Endodermal cell (in vitro differentiated cells): Measurements from ENCODE around the gene SLC17A2. TPM values are rescaled to one million over a fixed set of nuclear protein-coding genes. Genes with fewer than 3 reads are reported as not detected.

ENCODE experiments used
- DNase-seq: peaks from one replicate; pipeline ENCODE4 v3.0.0-alpha.2; 2017
- H3K27ac ChIP-seq: 2 replicates; pipeline ENCODE4 v1.5.1; 2013; ENCODE audit warnings: mild to moderate bottlenecking, low read depth, low read length, moderate library complexity
- H3K27me3 ChIP-seq: 2 replicates; pipeline ENCODE4 v1.6.1; 2013; ENCODE audit warnings: mild to moderate bottlenecking, low read length, moderate library complexity; ENCODE audit not compliant: insufficient read depth, control insufficient read depth, poor library complexity, severe bottlenecking
- H3K36me3 ChIP-seq: 2 replicates; pipeline ENCODE4 v1.7.0; 2013; ENCODE audit warnings: mild to moderate bottlenecking, low read length, moderate library complexity; ENCODE audit not compliant: control insufficient read depth, insufficient read depth
- H3K4me1 ChIP-seq: one replicate; pipeline ENCODE4 v1.7.0; 2013; ENCODE audit warnings: low read length; ENCODE audit not compliant: control insufficient read depth, insufficient read depth
- H3K4me3 ChIP-seq: 2 replicates; pipeline ENCODE4 v1.5.1; 2013; ENCODE audit warnings: mild to moderate bottlenecking, low read length, moderate library complexity
- H3K9ac ChIP-seq: 2 replicates; pipeline ENCODE4 v1.6.1; 2013; ENCODE audit warnings: mild to moderate bottlenecking, low read length, moderate library complexity; ENCODE audit not compliant: poor library complexity, severe bottlenecking; ENCODE audit errors: extremely low read depth
- H3K9me3 ChIP-seq: 2 replicates; pipeline ENCODE4 v1.6.1; 2013; ENCODE audit warnings: mild to moderate bottlenecking, low read length, moderate library complexity; ENCODE audit not compliant: control insufficient read depth
- H3K27ac Mint-ChIP-seq: 2 replicates; pipeline ENCODE4 v1.8.0; 2020; ENCODE audit warnings: mixed read lengths
- H3K27me3 Mint-ChIP-seq: 2 replicates; pipeline ENCODE4 v1.8.0; 2021; ENCODE audit warnings: mild to moderate bottlenecking, mixed read lengths; ENCODE audit not compliant: insufficient read depth
- H3K36me3 Mint-ChIP-seq: 2 replicates; pipeline ENCODE4 v1.8.0; 2020; ENCODE audit warnings: low read depth, mixed read lengths
- H3K4me1 Mint-ChIP-seq: 2 replicates; pipeline ENCODE4 v1.8.0; 2020; ENCODE audit warnings: mixed read lengths
- H3K4me3 Mint-ChIP-seq: 2 replicates; pipeline ENCODE4 v1.8.0; 2020; ENCODE audit warnings: mild to moderate bottlenecking, moderate library complexity, mixed read lengths
- H3K9me3 Mint-ChIP-seq: 2 replicates; pipeline ENCODE4 v1.8.0; 2020; ENCODE audit warnings: mild to moderate bottlenecking, mixed read lengths
- CTCF ChIP-seq: fragments of 200-600 bp; sonication (generic); conservative IDR thresholded peaks from 2 replicates; pipeline ENCODE4 v1.5.0; 2021; ENCODE audit warnings: antibody characterized with exemption, mild to moderate bottlenecking
- WGBS, 2 experiments: methylation state at CpG; one replicate each; pipeline versions ENCODE4 v1.1.5 to v1.1.7; 2013; ENCODE audit warnings: missing lambda C conversion rate in 2 of 2, mixed read lengths in 1 of 2; ENCODE audit not compliant: insufficient coverage in 1 of 2, insufficient read length in 1 of 2; 5-methylcytosine and 5-hydroxymethylcytosine counted together
- total RNA-seq, 2 donors: library from RNA; stranded (reverse); fragmentation: NEBNext Ultra II Directional in 1 of 2; extraction: Animal tissue kit (Norgen Biotek cat#: 25700) in 1 of 2; gene quantifications; 2 replicates in 1 of 2; 3 replicates in 1 of 2; pipeline ENCODE4 v1.2.1, GENCODE V29; 2021

The SLC17A2 gene
- total RNA-seq, 2 donors from 2014 or later, result not detected

- no peaks in the 10 kb centered on the region for H3K27me3 Mint-ChIP-seq
- peaks cover 8% of the 10 kb centered on the region for H3K4me1 Mint-ChIP-seq
- no peaks in the 10 kb centered on the region for H3K9me3 ChIP-seq
- H3K27me3 ChIP-seq, result no peaks in the 10 kb centered on the region
- no peak overlapping the region for H3K4me3 Mint-ChIP-seq
- no peak overlapping the region for H3K9ac ChIP-seq
- no peak for TF ChIP-seq CTCF
- WGBS, 2 experiments, result 92 to 97% methylated on average over 1 to 2 of the region's 2 CpGs
- no peaks in the 10 kb centered on the region for H3K36me3 Mint-ChIP-seq
- H3K9me3 Mint-ChIP-seq, result no peaks in the 10 kb centered on the region
- H3K4me3 ChIP-seq, result no peak overlapping the region
- no peak overlapping the region for H3K27ac Mint-ChIP-seq
- no peak for DNase-seq
- no peaks in the 10 kb centered on the region for H3K4me1 ChIP-seq
- no peaks in the 10 kb centered on the region for H3K36me3 ChIP-seq
- no peak overlapping the region for H3K27ac ChIP-seq
Observed at GRCh38 chr6:25922301-25922700, 8.2 kb downstream of the SLC17A2 start.

DNA sequence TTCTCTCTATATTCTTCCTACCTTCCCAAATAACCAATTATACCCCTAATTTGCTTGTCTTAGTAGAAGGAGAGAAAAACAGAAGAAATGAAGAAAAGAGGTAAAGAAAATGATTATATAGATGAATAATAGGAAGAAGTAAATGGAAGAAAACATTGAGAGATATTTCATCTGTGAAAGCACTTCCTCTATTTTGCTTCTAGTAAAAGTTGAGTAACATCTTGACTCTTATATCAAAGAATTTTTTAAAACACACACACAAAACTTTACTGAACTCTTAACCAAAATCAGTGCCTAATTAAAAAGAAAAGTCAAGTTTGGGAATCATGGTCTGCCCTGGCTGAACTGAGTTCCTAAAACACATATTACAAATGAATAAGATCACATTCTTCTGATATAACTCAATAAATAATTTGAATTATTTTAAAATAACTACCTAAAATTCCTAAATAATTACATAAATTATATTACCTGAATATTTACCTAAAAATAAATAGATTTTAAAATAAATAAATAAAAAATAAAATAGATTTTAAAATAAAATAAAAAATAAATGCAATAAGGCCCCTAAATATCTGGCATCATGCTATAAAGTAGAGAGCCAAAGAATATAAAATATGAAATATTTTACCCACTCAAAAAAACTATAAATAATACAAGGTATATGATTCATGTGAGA, 8.8 kb downstream of the SLC17A2 start:
- H3K27me3 Mint-ChIP-seq, result no peaks in the 10 kb centered on the region

GRCh38 chr6:25919657-25920056, 10.8 kb downstream of the SLC17A2 start:
- no peak overlapping the region for H3K4me3 Mint-ChIP-seq
- no peak overlapping the region for H3K27ac Mint-ChIP-seq
- Histone ChIP-seq H3K27ac (no peak overlapping the region), H3K9ac (no peak overlapping the region), H3K27me3 (no peaks in the 10 kb centered on the region), H3K9me3 (no peaks in the 10 kb centered on the region), H3K36me3 (no peaks in the 10 kb centered on the region), H3K4me1 (no peaks in the 10 kb centered on the region), H3K4me3 (no peak overlapping the region)
- no peaks in the 10 kb centered on the region for H3K9me3 Mint-ChIP-seq
- TF ChIP-seq CTCF, result no peak
- DNase-seq, result no peak
- no peaks in the 10 kb centered on the region for H3K36me3 Mint-ChIP-seq
- 89 to 99% methylated on average over 5 of the region's 5 CpGs for WGBS, 2 experiments
- no peaks in the 10 kb centered on the region for H3K27me3 Mint-ChIP-seq
- H3K4me1 Mint-ChIP-seq, result peaks cover 8% of the 10 kb centered on the region

More for the DNA sequence above, 8.8 kb downstream of the SLC17A2 start:
- Histone ChIP-seq H3K27ac (no peak overlapping the region), H3K4me1 (no peaks in the 10 kb centered on the region), H3K27me3 (no peaks in the 10 kb centered on the region), H3K9me3 (no peaks in the 10 kb centered on the region), H3K36me3 (no peaks in the 10 kb centered on the region), H3K9ac (no peak overlapping the region), H3K4me3 (no peak overlapping the region)
- no peak overlapping the region for H3K27ac Mint-ChIP-seq
- no peak for DNase-seq
- H3K4me3 Mint-ChIP-seq, result no peak overlapping the region
- H3K4me1 Mint-ChIP-seq, result peaks cover 8% of the 10 kb centered on the region
- no peak for TF ChIP-seq CTCF
- H3K9me3 Mint-ChIP-seq, result no peaks in the 10 kb centered on the region
- no peaks in the 10 kb centered on the region for H3K36me3 Mint-ChIP-seq
